Measurements from ENCODE around the gene AIM2. TPM values are rescaled to one million over a fixed set of nuclear protein-coding genes. Genes with fewer than 3 reads are reported as not detected.
A peak's percentile ranks its signal among the peaks of the same experiment; 100 is the strongest.

The AIM2 gene
- total and polyA plus RNA-seq, 2 of the 4 experiments (the other 2 are of a cell fraction): not detected

GRCh38 chr1:159122005-159122621 lies 45.5 kb upstream of the AIM2 start:
- dilution Hi-C loops (cut with HindIII; ENCODE audit: low sequenced_read_pairs, unreplicated experiment) (no loop called here), intact Hi-C loops (cut with micrococcal nuclease) (no loop called here), in situ Hi-C loops (cut with MboI; ENCODE audit: low sequenced_read_pairs) (no loop called here)
- Histone ChIP-seq H3K36me3 (ENCODE audit: control insufficient read depth, insufficient read depth, low read length) (no peaks in the 10 kb centered on the region), H4K91ac (ENCODE audit: insufficient read depth, low read depth, low read length) (no peak overlapping the region), H3K14ac (replicated peaks; ENCODE audit: low read depth, low read length) (no peak overlapping the region), H3K27ac (ENCODE audit: insufficient read depth, low read length) (no peak overlapping the region), H2BK120ac (ENCODE audit: low read depth, low read length) (no peak overlapping the region), H3K4me3 (ENCODE audit: insufficient read depth, low read depth, low read length) (no peak overlapping the region), H2BK20ac (ENCODE audit: low read depth, low read length) (no peak overlapping the region), H3K9me1 (ENCODE audit: insufficient read depth, low read length) (no peaks in the 10 kb centered on the region), H3K9me3 (ENCODE audit: control insufficient read depth, insufficient read depth, low read length) (no peaks in the 10 kb centered on the region), H2AK9ac (replicated peaks; ENCODE audit: low read depth, low read length, poor library complexity) (no peak overlapping the region), H4K5ac (ENCODE audit: low read depth, low read length) (no peak overlapping the region), H2BK5ac (ENCODE audit: low read depth, low read length, poor library complexity, severe bottlenecking) (no peak overlapping the region), H2BK15ac (ENCODE audit: low read depth, low read length) (no peak overlapping the region), H3K9ac (ENCODE audit: low read depth, low read length) (no peak overlapping the region), H3K23ac (ENCODE audit: low read depth, low read length) (no peak overlapping the region), H3K4me1 (ENCODE audit: control insufficient read depth, insufficient read depth, low read length) (no peaks in the 10 kb centered on the region), H3K4me2 (ENCODE audit: low read depth, low read length) (no peak overlapping the region), H3K18ac (ENCODE audit: low read depth, low read length) (no peak overlapping the region), H4K20me1 (ENCODE audit: insufficient read depth, low read length) (no peaks in the 10 kb centered on the region), H4K8ac (ENCODE audit: low read depth in 2 of 2, low read length in 2 of 2) (no peak overlapping the region), H2AFZ (replicated peaks; ENCODE audit: low read length, poor library complexity) (no peak overlapping the region), H2AK5ac (ENCODE audit: low read depth, low read length) (no peak overlapping the region), H3K56ac (ENCODE audit: extremely low read depth, insufficient read depth, low read length) (no peak overlapping the region), H3K4ac (ENCODE audit: low read depth, low read length) (no peak overlapping the region), H3K27me3 (ENCODE audit: control insufficient read depth, insufficient read depth, low read length) (peaks cover 3% of the 10 kb centered on the region; the same call in 1 of the 2 replicates), H3K79me1 (ENCODE audit: low read depth in 1 of 2, low read length in 2 of 2) (no peaks in the 10 kb centered on the region)
- ATAC-seq (ENCODE audit: low read depth) (no peak), DNase-seq (peak; percentile 29)
- ChIA-PET POLR2A (ENCODE audit: unreplicated experiment) (no interaction called here), CTCF (interaction anchor here (1.3 to 2.1 kb wide), 2 partner anchors 10 kb away, joined by 7 to 11 read pairs; no protein-coding TSS in a partner anchor)
- BruUV-seq (replicated peaks): no TSS peak
- 57% methylated on average over 1 of the region's 2 CpGs; no CpG with 5 or more reads in 1 of the 2 experiments for WGBS, 2 experiments (ENCODE audit: extremely low coverage in 2 of 2, insufficient read length in 1 of 2)
- TF ChIP-seq POLR2A (IDR thresholded peaks at IDR 0.05; ENCODE audit: low read depth, low read length) (no peak), RAD21 (IDR thresholded peaks at IDR 0.05; ENCODE audit: low read length) (no peak), MXI1 (IDR thresholded peaks at IDR 0.05; ENCODE audit: borderline replicate concordance, low read depth, low read length) (no peak), CTCF (conservative IDR thresholded peaks at IDR 0.05; ENCODE audit: low read depth, low read length) (no peak), MAZ (IDR thresholded peaks at IDR 0.05; ENCODE audit: borderline replicate concordance, low read depth, low read length) (no peak), MAFK (IDR thresholded peaks at IDR 0.05; ENCODE audit: low read depth, low read length) (no peak), FOS (IDR thresholded peaks at IDR 0.05; ENCODE audit: low read depth, low read length) (no peak), ELK1 (IDR thresholded peaks at IDR 0.05; ENCODE audit: borderline replicate concordance, low read depth, low read length) (no peak), CHD1 (IDR thresholded peaks at IDR 0.05; ENCODE audit: low read depth, low read length) (no peak)

All from IMR-90 (cell line).